Common myeloid progenitor, CD34-positive (primary cell): ENCODE data around the gene CITED4.

Experiments
- CTCF ChIA-PET: fragments of 350-600 bp; sonication (Branson Sonifier 250); formaldehyde crosslinking; loops from one replicate; lab custom pipeline; 2021; ENCODE audit warnings: antibody characterized with exemption; lab: Charles Lee
- POLR2A ChIA-PET: fragments of 350-600 bp; sonication (Branson Sonifier 250); formaldehyde crosslinking; loops from one replicate; lab custom pipeline; 2021; ENCODE audit warnings: antibody characterized with exemption; lab: Charles Lee
- DNase-seq, 3 donors: peaks; one replicate each; pipeline versions ENCODE4 v3.0.0 to v3.0.0-alpha.2; 2013
- H3K27ac ChIP-seq, 2 experiments: 1 replicate in 1 of 2; 2 replicates in 1 of 2; pipeline ENCODE4 v1.7.0; 2013; ENCODE audit warnings: inconsistent platforms in 2 of 2, low read length in 2 of 2, mild to moderate bottlenecking in 2 of 2, low read depth in 1 of 2, moderate library complexity in 1 of 2; ENCODE audit not compliant: severe bottlenecking in 2 of 2, insufficient read depth in 1 of 2, poor library complexity in 1 of 2
- H3K27me3 ChIP-seq, 5 experiments: replicated peaks in 2 of 5; 1 replicate in 3 of 5; 2 replicates in 2 of 5; pipeline versions ENCODE4 v1.6.1 to v1.7.0; 2013; ENCODE audit warnings: low read length in 4 of 5, mild to moderate bottlenecking in 2 of 5, moderate library complexity in 2 of 5, inconsistent platforms in 1 of 5; ENCODE audit not compliant: insufficient read depth in 5 of 5, control insufficient read depth in 4 of 5
- H3K36me3 ChIP-seq, 4 experiments: 1 replicate in 2 of 4; 2 replicates in 2 of 4; pipeline versions ENCODE4 v1.6.1 to v1.7.0; 2013; ENCODE audit warnings: low read length in 3 of 4, control low read depth in 1 of 4, mild to moderate bottlenecking in 1 of 4; ENCODE audit not compliant: control insufficient read depth in 4 of 4, insufficient read depth in 4 of 4
- H3K4me1 ChIP-seq, 4 experiments: 1 replicate in 3 of 4; 2 replicates in 1 of 4; pipeline versions ENCODE4 v1.6.1 to v1.7.1; 2013; ENCODE audit warnings: low read length in 3 of 4, mild to moderate bottlenecking in 3 of 4, control low read depth in 1 of 4, inconsistent platforms in 1 of 4, moderate library complexity in 1 of 4; ENCODE audit not compliant: control insufficient read depth in 4 of 4, insufficient read depth in 4 of 4; ENCODE audit errors: control extremely low read depth in 1 of 4
- H3K4me3 ChIP-seq, 7 experiments: 1 replicate in 4 of 7; 2 replicates in 3 of 7; pipeline versions ENCODE4 v1.5.1 to v1.7.0; 2013; ENCODE audit warnings: mild to moderate bottlenecking in 7 of 7, low read length in 6 of 7, moderate library complexity in 6 of 7, inconsistent platforms in 2 of 7, low read depth in 2 of 7, control low read depth in 1 of 7; ENCODE audit not compliant: insufficient read depth in 4 of 7, control insufficient read depth in 1 of 7; ENCODE audit errors: extremely low read depth in 1 of 7
- H3K9me3 ChIP-seq, 5 experiments: 1 replicate in 4 of 5; 2 replicates in 1 of 5; pipeline versions ENCODE4 v1.6.1 to v1.7.1; 2013; ENCODE audit warnings: low read length in 4 of 5, mild to moderate bottlenecking in 2 of 5, inconsistent platforms in 1 of 5, low read depth in 1 of 5, moderate library complexity in 1 of 5; ENCODE audit not compliant: control insufficient read depth in 4 of 5, insufficient read depth in 2 of 5; ENCODE audit errors: control extremely low read depth in 1 of 5
- WGBS: methylation state at CpG from one replicate; pipeline ENCODE4 v1.1.5; 2013; ENCODE audit not compliant: insufficient coverage; 5-methylcytosine and 5-hydroxymethylcytosine counted together

Gene CITED4

GRCh38 chr1:40838045-40838979 lies 23.9 kb downstream of the CITED4 start:
- Histone ChIP-seq H3K9me3 (peaks cover 0 to 5% (median 0%) of the 10 kb centered on the region in 5 experiments), H3K27ac (no peak overlapping the region), H3K36me3 (no peaks in the 10 kb centered on the region), H3K4me1 (peaks cover 4 to 33% (median 29%) of the 10 kb centered on the region in 4 experiments), H3K4me3 (no peak overlapping the region), H3K27me3 (peaks cover 0 to 1% (median 0%) of the 10 kb centered on the region in 5 experiments)
- 90% methylated on average over 51 of the region's 60 CpGs for WGBS
- DNase-seq = no peak
- CTCF ChIA-PET = interaction anchor here (0.7 to 1.7 kb wide), 8 partner anchors 10 to 65 kb away, joined by 3 to 5 read pairs (median 3); no protein-coding TSS in a partner anchor
- POLR2A ChIA-PET = no interaction called here

DNA sequence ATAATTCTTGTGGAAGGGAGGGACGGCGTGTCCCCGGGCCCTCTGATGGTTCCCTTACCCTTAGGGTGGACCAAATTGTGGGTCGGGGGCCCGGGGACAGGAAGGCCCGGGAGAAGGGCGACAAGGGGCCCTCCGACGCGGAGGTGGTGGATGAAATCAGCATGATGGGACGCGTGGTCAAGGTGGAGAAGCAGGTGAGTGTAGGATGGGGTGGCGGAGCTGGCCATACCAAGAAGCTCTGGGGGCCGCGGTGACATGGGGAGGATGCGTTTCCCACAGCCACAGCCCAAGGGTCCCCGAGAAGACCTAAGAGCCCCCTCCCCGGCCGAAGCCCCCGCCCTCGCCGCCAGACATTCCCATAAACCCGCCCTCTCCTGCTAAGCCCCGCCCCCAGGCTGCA lies 24.6 kb downstream of the CITED4 start:
- H3K27me3 ChIP-seq = peaks cover 0 to 1% (median 0%) of the 10 kb centered on the region in 5 experiments
- ChIA-PET CTCF (interaction anchor here (1.0 to 1.3 kb wide), 3 partner anchors 9 to 18 kb away, joined by 3 to 4 read pairs (median 3); no protein-coding TSS in a partner anchor), POLR2A (no interaction called here)
- 81% methylated on average over 19 of the region's 24 CpGs for WGBS
- H3K27ac ChIP-seq = no peak overlapping the region
- H3K9me3 ChIP-seq = peaks cover 0 to under 1% (median 0%) of the 10 kb centered on the region in 5 experiments
- DNase-seq = no peak
- H3K36me3 ChIP-seq = no peaks in the 10 kb centered on the region
- no peak overlapping the region for H3K4me3 ChIP-seq
- H3K4me1 ChIP-seq = peaks cover 4 to 33% (median 29%) of the 10 kb centered on the region in 4 experiments

DNA sequence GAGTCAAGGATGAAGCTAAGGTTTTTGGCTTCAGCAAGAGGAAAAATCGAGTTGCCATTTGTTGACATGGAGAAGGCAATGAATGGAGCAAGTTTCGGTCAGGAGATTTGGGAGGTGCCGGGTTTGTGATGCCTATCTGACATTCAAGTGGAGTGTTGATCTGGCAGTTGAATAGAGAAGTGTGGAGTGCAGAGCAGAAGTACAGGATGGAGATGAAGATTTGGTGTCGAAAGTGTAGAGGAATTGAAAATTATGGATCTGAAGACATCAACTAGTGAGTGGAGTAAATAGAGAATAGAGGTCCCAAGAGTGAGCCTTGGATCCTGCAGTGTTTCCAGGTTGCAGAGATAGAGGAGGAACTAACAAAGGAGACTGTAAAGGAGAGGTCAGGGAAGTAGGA lies 25.9 kb downstream of the CITED4 start:
- ChIA-PET POLR2A (no interaction called here), CTCF (interaction anchor here (1.3 kb wide), 1 partner anchor 11 kb away, joined by 4 read pairs; no protein-coding TSS in a partner anchor)
- H3K4me3 ChIP-seq = no peak overlapping the region
- H3K27ac ChIP-seq = no peak overlapping the region
- H3K9me3 ChIP-seq = no peaks in the 10 kb centered on the region
- no peak for DNase-seq
- H3K36me3 ChIP-seq = no peaks in the 10 kb centered on the region
- H3K4me1 ChIP-seq = peaks cover 3 to 25% (median 22%) of the 10 kb centered on the region in 4 experiments
- H3K27me3 ChIP-seq = peaks cover 0 to 1% (median 0%) of the 10 kb centered on the region in 5 experiments
- 90% methylated on average over 4 of the region's 4 CpGs for WGBS

DNA sequence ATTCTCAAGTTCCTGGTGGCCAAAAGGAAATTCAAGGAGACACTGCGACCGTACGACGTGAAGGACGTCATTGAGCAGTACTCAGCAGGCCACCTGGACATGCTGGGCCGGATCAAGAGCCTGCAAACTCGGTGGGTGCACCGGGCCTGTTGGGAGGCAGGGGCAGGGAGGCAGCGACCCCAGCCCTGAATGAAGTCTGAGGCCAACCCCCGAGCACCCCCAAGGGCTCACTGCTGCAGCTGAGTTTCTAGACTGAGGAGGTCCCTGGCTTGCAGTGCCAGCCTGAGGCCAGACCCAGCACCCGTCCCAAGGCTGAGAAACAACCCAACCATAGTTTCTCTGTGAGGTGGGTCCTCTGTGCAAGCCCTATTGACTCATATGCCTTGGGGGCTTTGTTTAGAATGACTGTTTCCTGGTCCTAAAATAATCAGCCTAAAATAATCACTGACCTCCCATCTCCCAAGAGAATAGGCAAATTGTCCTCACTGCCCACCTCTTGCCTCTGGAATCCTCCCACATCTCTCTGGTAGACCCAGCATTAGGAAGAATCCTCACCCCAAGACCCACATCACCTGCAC lies 27.1 kb downstream of the CITED4 start:
- no peaks in the 10 kb centered on the region for H3K9me3 ChIP-seq
- H3K4me1 ChIP-seq = peaks cover 0 to 13% (median 10%) of the 10 kb centered on the region in 4 experiments
- ChIA-PET CTCF (no interaction called here), POLR2A (no interaction called here)
- 88% methylated on average over 11 of the region's 11 CpGs for WGBS
- H3K36me3 ChIP-seq = no peaks in the 10 kb centered on the region
- no peak for DNase-seq
- H3K4me3 ChIP-seq = no peak overlapping the region
- no peak overlapping the region for H3K27ac ChIP-seq
- peaks cover 0 to 1% (median 0%) of the 10 kb centered on the region in 5 experiments for H3K27me3 ChIP-seq

- Histone ChIP-seq H3K4me3 (no peak overlapping the region), H3K9me3 (no peaks in the 10 kb centered on the region), H3K27me3 (peaks cover 0 to 1% (median 0%) of the 10 kb centered on the region in 5 experiments), H3K27ac (no peak overlapping the region), H3K4me1 (peaks cover 0 to 5% (median 0%) of the 10 kb centered on the region in 4 experiments), H3K36me3 (no peaks in the 10 kb centered on the region)
- ChIA-PET CTCF (interaction anchor here (1.0 to 1.3 kb wide), 3 partner anchors 9 to 15 kb away, joined by 3 to 4 read pairs (median 3); no protein-coding TSS in a partner anchor), POLR2A (no interaction called here)
- no peak for DNase-seq
- WGBS = 83% methylated on average over 1 of the region's 1 CpG
Observed at GRCh38 chr1:40833979-40834378, 28.2 kb downstream of the CITED4 start.

DNA sequence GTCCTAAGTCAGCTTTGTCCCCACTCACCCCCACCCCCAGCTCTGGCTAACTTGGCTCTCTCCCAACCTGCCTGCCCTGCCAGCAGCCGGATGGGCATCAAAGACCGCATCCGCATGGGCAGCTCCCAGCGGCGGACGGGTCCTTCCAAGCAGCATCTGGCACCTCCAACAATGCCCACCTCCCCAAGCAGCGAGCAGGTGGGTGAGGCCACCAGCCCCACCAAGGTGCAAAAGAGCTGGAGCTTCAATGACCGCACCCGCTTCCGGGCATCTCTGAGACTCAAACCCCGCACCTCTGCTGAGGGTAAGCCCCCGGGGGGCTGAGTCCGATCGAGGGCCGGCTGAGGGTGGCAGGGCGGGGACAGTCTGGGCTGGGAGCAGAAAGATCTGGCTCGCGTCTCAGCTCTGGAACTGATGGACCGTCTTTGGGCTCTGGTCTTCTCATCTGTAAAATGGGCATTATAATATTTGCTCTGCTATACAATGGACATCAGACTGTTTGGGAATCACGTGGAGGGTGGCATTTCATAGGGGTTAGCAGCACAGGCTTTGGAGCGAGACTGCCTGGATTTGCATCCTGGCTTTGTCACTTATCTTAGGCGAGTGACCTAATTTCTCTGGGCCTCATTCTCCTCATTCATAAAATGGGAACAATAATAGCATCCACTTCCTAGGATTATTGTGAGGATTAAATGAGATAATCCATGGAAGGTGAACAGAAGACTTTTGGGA lies 31.0 kb downstream of the CITED4 start:
- Histone ChIP-seq H3K4me3 (no peak overlapping the region), H3K9me3 (no peaks in the 10 kb centered on the region), H3K27me3 (peaks cover 0 to 1% (median 0%) of the 10 kb centered on the region in 5 experiments), H3K36me3 (no peaks in the 10 kb centered on the region), H3K27ac (no peak overlapping the region), H3K4me1 (peaks cover 0 to 5% (median 3%) of the 10 kb centered on the region in 4 experiments)
- ChIA-PET CTCF (interaction anchor here (0.6 to 2.3 kb wide), 5 partner anchors 10 to 306 kb away, joined by 3 to 9 read pairs (median 4); no protein-coding TSS in a partner anchor), POLR2A (interaction anchor here (0.7 kb wide), 1 partner anchor 65 kb away, joined by 3 read pairs; no protein-coding TSS in a partner anchor)
- DNase-seq = no peak
- 96% methylated on average over 20 of the region's 22 CpGs for WGBS
